Activated CD8-positive, alpha-beta memory T cell treated with anti-CD3 and anti-CD28 coated beads for 1 hour (primary cell): ENCODE results near the gene RAB20.

ENCODE experiments used
- DNase-seq, 2 donors: peaks; one replicate each; pipeline ENCODE4 v3.0.0-alpha.2; 2020; ENCODE audit warnings: low read depth in 1 of 2; ENCODE audit errors: extremely low read depth in 1 of 2

Gene RAB20

GRCh38 chr13:110531100-110531499, 30.4 kb downstream of the RAB20 start:
- DNase-seq = no peak

GRCh38 chr13:110529522-110530311, 31.8 kb downstream of the RAB20 start:
- no peak for DNase-seq

GRCh38 chr13:110528911-110529310, 32.6 kb downstream of the RAB20 start:
- DNase-seq = no peak

GRCh38 chr13:110528371-110528770, 33.2 kb downstream of the RAB20 start:
- no peak for DNase-seq

- DNase-seq = no peak
Observed at GRCh38 chr13:110525328-110526319, 35.9 kb downstream of the RAB20 start.

GRCh38 chr13:110524541-110525257, 36.8 kb downstream of the RAB20 start:
- DNase-seq = no peak

- DNase-seq = no peak
Observed at GRCh38 chr13:110523838-110524540, 37.5 kb downstream of the RAB20 start.

GRCh38 chr13:110523180-110523579, 38.3 kb downstream of the RAB20 start:
- no peak for DNase-seq

GRCh38 chr13:110522721-110523120, 38.8 kb downstream of the RAB20 start:
- DNase-seq = no peak

- no peak for DNase-seq
Observed at GRCh38 chr13:110521946-110522345, 39.6 kb downstream of the RAB20 start.

GRCh38 chr13:110521296-110521680, 40.2 kb downstream of the RAB20 start:
- DNase-seq = no peak

- no peak for DNase-seq
Observed at GRCh38 chr13:110520431-110521295, 40.9 kb downstream of the RAB20 start.

- no peak for DNase-seq
Observed at GRCh38 chr13:110519506-110519905, 42.0 kb downstream of the RAB20 start.

GRCh38 chr13:110519046-110519445, 42.5 kb downstream of the RAB20 start:
- no peak for DNase-seq

- DNase-seq = no peak
Observed at GRCh38 chr13:110518571-110518970, 43.0 kb downstream of the RAB20 start.

- no peak for DNase-seq
Observed at GRCh38 chr13:110518226-110518525, 43.3 kb downstream of the RAB20 start.

GRCh38 chr13:110517505-110518225, 43.9 kb downstream of the RAB20 start:
- no peak for DNase-seq

- DNase-seq = no peak
Observed at GRCh38 chr13:110516500-110516899, 45.0 kb downstream of the RAB20 start.

GRCh38 chr13:110512198-110512740, 49.3 kb downstream of the RAB20 start:
- DNase-seq = no peak
